WERI-Rb-1 (cell line): ENCODE results near the gene GRPEL1.

ENCODE experiments used
- DNase-seq: peaks from one replicate; pipeline ENCODE4 v3.0.0-alpha.2; 2020
- H3K27ac ChIP-seq: fragments of 250-450 bp; sonication (Bioruptor Pico); 2 replicates; pipeline ENCODE4 v1.5.1; 2020; ENCODE audit warnings: mild to moderate bottlenecking, moderate library complexity
- H3K27me3 ChIP-seq: fragments of 250-450 bp; sonication (Bioruptor Pico); 2 replicates; pipeline ENCODE4 v1.5.1; 2021; ENCODE audit warnings: mild to moderate bottlenecking, low read depth, moderate library complexity; ENCODE audit not compliant: insufficient read depth, severe bottlenecking
- H3K36me3 ChIP-seq: fragments of 250-450 bp; sonication (Bioruptor Pico); 2 replicates; pipeline ENCODE4 v1.5.1; 2020; ENCODE audit warnings: mild to moderate bottlenecking, moderate library complexity
- H3K4me3 ChIP-seq: 2 replicates; pipeline ENCODE4 v1.5.1; 2011; ENCODE audit warnings: low read depth, mild to moderate bottlenecking, control low read depth, low read length
- H3K9me3 ChIP-seq: fragments of 250-450 bp; sonication (Bioruptor Pico); 2 replicates; pipeline ENCODE4 v1.5.1; 2021; ENCODE audit warnings: mild to moderate bottlenecking, moderate library complexity; ENCODE audit not compliant: severe bottlenecking
- TF ChIP-seq, protein P1 (sequence below): IDR thresholded peaks from 2 replicates; pipeline ENCODE4 v1.5.1; 2011; ENCODE audit warnings: low read depth, mild to moderate bottlenecking, control low read depth, inconsistent platforms, low read length

GRPEL1 gene

DNA sequence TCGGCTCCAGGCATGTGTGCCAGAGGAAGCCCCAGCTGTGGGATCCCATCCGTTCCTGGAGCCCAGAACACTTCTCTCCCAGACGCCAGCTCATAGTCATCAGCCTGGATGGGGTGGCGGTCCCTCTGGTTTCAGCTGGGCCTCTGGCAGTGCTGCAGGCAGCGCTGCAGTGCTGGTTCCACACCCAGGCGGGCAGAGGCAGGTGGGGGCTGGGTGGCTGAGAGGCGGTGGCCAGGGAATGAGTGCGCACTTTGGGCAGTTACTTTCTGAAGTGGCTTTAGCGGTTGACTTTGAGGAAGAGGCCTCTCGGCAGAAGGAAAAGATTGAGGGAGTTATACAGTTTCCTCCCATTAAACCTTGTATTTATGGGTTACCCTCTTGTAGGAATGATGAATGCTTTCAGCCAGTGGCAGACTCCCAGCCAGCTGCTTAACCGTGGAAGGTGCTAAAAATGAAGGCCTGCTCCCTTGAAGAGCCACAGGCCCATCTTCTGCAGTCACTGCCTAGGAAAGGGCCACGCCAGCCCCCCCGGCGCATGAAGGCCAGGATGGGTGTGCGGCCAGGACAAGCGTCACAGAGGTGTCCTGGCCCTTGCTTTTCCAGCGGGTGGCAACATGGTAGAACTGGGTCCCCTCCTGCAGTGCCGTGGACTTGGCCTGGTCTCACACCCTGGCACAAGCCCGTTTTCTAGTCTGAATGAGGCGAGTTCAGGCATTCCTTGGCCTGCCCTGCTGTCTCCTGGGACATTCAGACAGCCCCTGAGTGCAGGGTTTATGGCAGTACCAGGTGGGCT, 14.7 kb downstream of the GRPEL1 start:
- Histone ChIP-seq H3K36me3 (peaks cover 44% of the 10 kb centered on the region), H3K27me3 (no peaks in the 10 kb centered on the region), H3K27ac (no peak overlapping the region), H3K4me3 (no peak overlapping the region), H3K9me3 (no peaks in the 10 kb centered on the region)
- no peak for DNase-seq
- TF ChIP-seq, protein P1, sequence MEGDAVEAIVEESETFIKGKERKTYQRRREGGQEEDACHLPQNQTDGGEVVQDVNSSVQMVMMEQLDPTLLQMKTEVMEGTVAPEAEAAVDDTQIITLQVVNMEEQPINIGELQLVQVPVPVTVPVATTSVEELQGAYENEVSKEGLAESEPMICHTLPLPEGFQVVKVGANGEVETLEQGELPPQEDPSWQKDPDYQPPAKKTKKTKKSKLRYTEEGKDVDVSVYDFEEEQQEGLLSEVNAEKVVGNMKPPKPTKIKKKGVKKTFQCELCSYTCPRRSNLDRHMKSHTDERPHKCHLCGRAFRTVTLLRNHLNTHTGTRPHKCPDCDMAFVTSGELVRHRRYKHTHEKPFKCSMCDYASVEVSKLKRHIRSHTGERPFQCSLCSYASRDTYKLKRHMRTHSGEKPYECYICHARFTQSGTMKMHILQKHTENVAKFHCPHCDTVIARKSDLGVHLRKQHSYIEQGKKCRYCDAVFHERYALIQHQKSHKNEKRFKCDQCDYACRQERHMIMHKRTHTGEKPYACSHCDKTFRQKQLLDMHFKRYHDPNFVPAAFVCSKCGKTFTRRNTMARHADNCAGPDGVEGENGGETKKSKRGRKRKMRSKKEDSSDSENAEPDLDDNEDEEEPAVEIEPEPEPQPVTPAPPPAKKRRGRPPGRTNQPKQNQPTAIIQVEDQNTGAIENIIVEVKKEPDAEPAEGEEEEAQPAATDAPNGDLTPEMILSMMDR, result no peak

- no peak overlapping the region for H3K27ac ChIP-seq
- H3K36me3 ChIP-seq, result peaks cover 40% of the 10 kb centered on the region
- no peak overlapping the region for H3K4me3 ChIP-seq
- TF ChIP-seq, protein P1, result no peak
- no peaks in the 10 kb centered on the region for H3K9me3 ChIP-seq
- no peaks in the 10 kb centered on the region for H3K27me3 ChIP-seq
- no peak for DNase-seq
Observed at GRCh38 chr4:7052313-7052712, 15.6 kb downstream of the GRPEL1 start.

DNA sequence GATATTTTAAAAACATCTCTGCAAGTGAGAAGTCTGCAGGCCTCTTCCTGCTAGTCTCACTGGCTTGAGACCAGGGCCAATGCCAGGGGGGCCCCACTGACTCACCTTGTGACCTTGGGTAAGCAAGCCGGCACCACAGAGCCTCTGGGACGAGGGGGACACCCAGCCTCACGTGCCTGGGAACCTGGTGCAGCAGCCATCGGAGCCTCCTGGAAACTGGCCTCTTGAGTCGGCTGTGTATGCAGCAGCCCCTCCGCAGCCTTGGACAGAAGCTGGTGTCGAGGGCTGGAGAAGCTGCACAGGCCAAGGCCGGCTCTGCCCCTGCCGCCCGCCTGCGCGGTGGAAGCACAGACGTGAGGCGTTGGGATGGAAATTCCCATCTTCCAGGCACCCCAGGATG, 16.0 kb downstream of the GRPEL1 start:
- no peak for DNase-seq
- TF ChIP-seq, protein P1, result no peak
- H3K36me3 ChIP-seq, result peaks cover 37% of the 10 kb centered on the region
- H3K9me3 ChIP-seq, result no peaks in the 10 kb centered on the region
- H3K27ac ChIP-seq, result no peak overlapping the region
- no peak overlapping the region for H3K4me3 ChIP-seq
- no peaks in the 10 kb centered on the region for H3K27me3 ChIP-seq

GRCh38 chr4:7051144-7051495, 16.7 kb downstream of the GRPEL1 start:
- peaks cover 29% of the 10 kb centered on the region for H3K36me3 ChIP-seq
- TF ChIP-seq, protein P1, result no peak
- no peak overlapping the region for H3K4me3 ChIP-seq
- no peak overlapping the region for H3K27ac ChIP-seq
- DNase-seq, result no peak
- H3K9me3 ChIP-seq, result no peaks in the 10 kb centered on the region
- no peaks in the 10 kb centered on the region for H3K27me3 ChIP-seq

DNA sequence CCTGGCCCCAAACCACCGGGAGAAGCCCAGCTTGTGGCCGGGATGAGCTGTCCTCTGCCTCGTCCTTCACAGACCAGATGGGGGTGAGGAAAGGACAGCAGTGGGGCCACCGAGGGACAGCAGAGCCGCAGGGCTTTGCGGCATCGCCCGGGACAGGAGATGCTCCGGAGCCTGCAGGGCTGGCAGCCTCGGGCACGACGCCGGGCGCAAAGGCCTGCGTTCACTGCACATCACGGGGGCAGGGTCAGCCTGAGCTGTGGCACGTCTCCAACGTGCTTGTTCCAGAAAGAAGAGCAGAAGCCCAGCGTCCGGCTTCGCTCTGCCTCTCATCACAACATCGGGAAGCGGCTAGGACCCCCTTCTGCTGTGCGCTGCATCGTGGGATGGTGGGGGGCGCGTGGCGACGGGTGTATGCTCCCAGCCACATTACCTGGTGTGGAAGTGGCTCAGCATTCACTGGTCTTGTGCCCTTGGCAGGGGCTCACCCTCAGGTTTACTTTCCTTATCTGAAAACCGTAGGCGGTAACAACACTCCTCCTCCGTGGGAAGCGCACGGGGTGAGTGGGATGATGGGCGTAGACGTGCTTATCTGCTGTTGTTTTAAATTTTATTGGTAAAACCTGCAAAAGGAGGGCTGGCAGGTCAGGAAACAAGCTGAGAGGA, 17.3 kb downstream of the GRPEL1 start:
- Histone ChIP-seq H3K27ac (no peak overlapping the region), H3K4me3 (no peak overlapping the region), H3K27me3 (no peaks in the 10 kb centered on the region), H3K9me3 (no peaks in the 10 kb centered on the region), H3K36me3 (peaks cover 26% of the 10 kb centered on the region)
- TF ChIP-seq, protein P1, result no peak
- no peak for DNase-seq

- no peak overlapping the region for H3K27ac ChIP-seq
- no peaks in the 10 kb centered on the region for H3K27me3 ChIP-seq
- peaks cover 25% of the 10 kb centered on the region for H3K36me3 ChIP-seq
- no peak overlapping the region for H3K4me3 ChIP-seq
- TF ChIP-seq, protein P1, result no peak
- H3K9me3 ChIP-seq, result no peaks in the 10 kb centered on the region
- DNase-seq, result no peak
Observed at GRCh38 chr4:7049739-7050138, 18.1 kb downstream of the GRPEL1 start.
